Lower leg skin (tissue), 4 donors: Measurements from ENCODE around the gene NAA10. TPM values are rescaled to one million over a fixed set of nuclear protein-coding genes. Genes with fewer than 3 reads are reported as not detected.

ENCODE experiments used
- DNase-seq, 2 donors: peaks; one replicate each; pipeline ENCODE4 v3.0.0-alpha.2; 2019; ENCODE audit warnings: low spot score in 2 of 2
- H3K4me3 ChIP-seq: fragments of 200-600 bp; sonication (generic); 2 replicates; pipeline ENCODE4 v1.5.1; 2017; ENCODE audit warnings: mild to moderate bottlenecking, low read depth; ENCODE audit not compliant: poor library complexity, severe bottlenecking
- CTCF ChIP-seq, 3 donors: fragments of 450-650 bp; IDR thresholded peaks; one replicate each; pipeline ENCODE4 v1.5.1; 2016; ENCODE audit warnings: antibody characterized with exemption in 3 of 3, mild to moderate bottlenecking in 3 of 3, moderate library complexity in 2 of 3
- POLR2A ChIP-seq, 2 donors: fragments of 450-650 bp; IDR thresholded peaks; one replicate each; pipeline ENCODE4 v1.6.1; 2016 to 2017; ENCODE audit warnings: antibody characterized with exemption in 2 of 2, mild to moderate bottlenecking in 1 of 2, moderate library complexity in 1 of 2
- WGBS, 2 donors: methylation state at CpG; one replicate each; pipeline ENCODE4 v1.1.5; 2018; 5-methylcytosine and 5-hydroxymethylcytosine counted together
- intact Hi-C: fragments of 100-400 bp; cut with DNase I; formaldehyde crosslinking; loops from one replicate; pipeline ENCODE4 v1.15.0; 2023; ENCODE audit warnings: low total_unique reads
- total RNA-seq, 4 donors: library from RNA; depleted of rRNA; stranded (reverse); fragments of >200 nt; gene quantifications; one replicate each; pipeline ENCODE4 v1.1.0, GENCODE V29; 2016

NAA10 gene
- total RNA-seq, 4 donors from 2014 or later, result 32.6 to 70.9 (median 51.1) TPM

- no peak overlapping the region for H3K4me3 ChIP-seq
- intact Hi-C loops, result no loop called here
- no peak for DNase-seq
- WGBS, 2 donors, result 13 to 39% methylated on average over 12 to 13 of the region's 13 CpGs
- TF ChIP-seq POLR2A (IDR thresholded peaks at IDR 0.05), result no peak
- no peak for TF ChIP-seq CTCF (IDR thresholded peaks at IDR 0.05)
These were observed 47.9 kb downstream of the NAA10 start for GRCh38 chrX:153886915-153887314.

GRCh38 chrX:153885968-153886903, 48.6 kb downstream of the NAA10 start, which contains the start of gene L1CAM:
Gene L1CAM (minus strand): TSS chrX:153886173. CDS start chrX:153875836, 10,337 bp downstream.
- intact Hi-C loops, result no loop called here
- WGBS, 2 donors, result 17 to 20% methylated on average over 1 to 58 of the region's 94 CpGs
- DNase-seq, result no peak
- no peak for TF ChIP-seq CTCF (IDR thresholded peaks at IDR 0.05)
- no peak for TF ChIP-seq POLR2A (IDR thresholded peaks at IDR 0.05)
- no peak within 1 kb of the TSS for H3K4me3 ChIP-seq

GRCh38 chrX:153885208-153885787, 49.5 kb downstream of the NAA10 start:
- H3K4me3 ChIP-seq, result no peak overlapping the region
- no peak for TF ChIP-seq POLR2A (IDR thresholded peaks at IDR 0.05)
- no peak for TF ChIP-seq CTCF (IDR thresholded peaks at IDR 0.05)
- no peak for DNase-seq
- intact Hi-C loops, result no loop called here
- WGBS, 2 donors, result 2 to 30% methylated on average over 11 to 25 of the region's 32 CpGs

GRCh38 chrX:153884590-153884989, 50.2 kb downstream of the NAA10 start:
- WGBS, 2 donors, result 19 to 51% methylated on average over 5 to 6 of the region's 6 CpGs
- H3K4me3 ChIP-seq, result no peak overlapping the region
- no peak for TF ChIP-seq POLR2A (IDR thresholded peaks at IDR 0.05)
- TF ChIP-seq CTCF (IDR thresholded peaks at IDR 0.05), result no peak
- no peak for DNase-seq
- intact Hi-C loops, result no loop called here

- no peak overlapping the region for H3K4me3 ChIP-seq
- TF ChIP-seq POLR2A (IDR thresholded peaks at IDR 0.05) (no peak), CTCF (IDR thresholded peaks at IDR 0.05) (no peak)
- 39 to 53% methylated on average over 9 to 13 of the region's 13 CpGs for WGBS, 2 donors
- no peak for DNase-seq
- intact Hi-C loops, result no loop called here
These were observed 50.7 kb downstream of the NAA10 start for GRCh38 chrX:153884136-153884535.
